Measurements from ENCODE around the gene MYLK2.

MYLK2 gene

DNA sequence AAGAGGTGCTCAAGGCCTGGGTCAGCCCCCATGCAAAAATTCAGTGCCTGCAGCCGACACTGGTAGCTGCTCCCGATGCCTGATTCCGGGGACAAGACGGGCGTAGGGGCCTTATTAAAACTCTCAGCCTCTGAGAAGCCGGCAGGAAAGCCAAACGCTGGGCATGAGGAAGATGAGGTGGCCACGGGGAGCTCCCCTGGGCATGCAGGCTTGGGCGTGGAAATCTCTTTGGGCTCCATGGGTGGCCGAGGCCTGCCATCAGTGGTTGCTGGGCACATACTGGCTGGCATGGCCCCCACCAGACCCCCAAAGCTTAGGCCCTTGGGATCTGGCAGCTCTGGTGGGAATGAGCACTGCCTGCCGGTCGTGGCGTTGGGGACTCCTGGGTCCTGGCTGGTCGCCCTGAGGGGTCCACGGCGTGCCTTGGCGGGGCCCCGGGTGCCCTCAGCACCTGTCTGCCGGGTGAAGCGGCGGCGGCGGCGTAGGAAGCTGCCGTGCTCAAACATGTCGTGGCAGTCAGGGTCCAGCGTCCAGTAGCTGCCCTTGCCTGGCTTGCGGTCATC is 25.7 kb downstream of the MYLK2 start:
- TF ChIP-seq CTCF (IDR thresholded peaks at IDR 0.05; ENCODE audit: low read depth, low read length, missing control alignments) = no peak
- H3K4me3 ChIP-seq (replicated peaks; ENCODE audit: low read depth, low read length) = no peak overlapping the region
- DNase-seq (ENCODE audit: extremely low read depth, low read depth) = no peak

- no peak for TF ChIP-seq CTCF (IDR thresholded peaks at IDR 0.05; ENCODE audit: low read depth, low read length, missing control alignments)
- no peak within 1 kb of the TSS for H3K4me3 ChIP-seq (replicated peaks; ENCODE audit: low read depth, low read length)
- no peak for DNase-seq (ENCODE audit: extremely low read depth, low read depth)
Observed at GRCh38 chr20:31845300-31845863, 26.2 kb downstream of the MYLK2 start, which contains the start of gene FOXS1. Gene FOXS1, minus strand, starts transcription at chr20:31845604. Its CDS starts 62 bp downstream, at chr20:31845542.

- no peak for DNase-seq (ENCODE audit: extremely low read depth, low read depth)
- H3K4me3 ChIP-seq (replicated peaks; ENCODE audit: low read depth, low read length) = no peak overlapping the region
- TF ChIP-seq CTCF (IDR thresholded peaks at IDR 0.05; ENCODE audit: low read depth, low read length, missing control alignments) = no peak
Observed at GRCh38 chr20:31846793-31847138, 27.6 kb downstream of the MYLK2 start.

DNA sequence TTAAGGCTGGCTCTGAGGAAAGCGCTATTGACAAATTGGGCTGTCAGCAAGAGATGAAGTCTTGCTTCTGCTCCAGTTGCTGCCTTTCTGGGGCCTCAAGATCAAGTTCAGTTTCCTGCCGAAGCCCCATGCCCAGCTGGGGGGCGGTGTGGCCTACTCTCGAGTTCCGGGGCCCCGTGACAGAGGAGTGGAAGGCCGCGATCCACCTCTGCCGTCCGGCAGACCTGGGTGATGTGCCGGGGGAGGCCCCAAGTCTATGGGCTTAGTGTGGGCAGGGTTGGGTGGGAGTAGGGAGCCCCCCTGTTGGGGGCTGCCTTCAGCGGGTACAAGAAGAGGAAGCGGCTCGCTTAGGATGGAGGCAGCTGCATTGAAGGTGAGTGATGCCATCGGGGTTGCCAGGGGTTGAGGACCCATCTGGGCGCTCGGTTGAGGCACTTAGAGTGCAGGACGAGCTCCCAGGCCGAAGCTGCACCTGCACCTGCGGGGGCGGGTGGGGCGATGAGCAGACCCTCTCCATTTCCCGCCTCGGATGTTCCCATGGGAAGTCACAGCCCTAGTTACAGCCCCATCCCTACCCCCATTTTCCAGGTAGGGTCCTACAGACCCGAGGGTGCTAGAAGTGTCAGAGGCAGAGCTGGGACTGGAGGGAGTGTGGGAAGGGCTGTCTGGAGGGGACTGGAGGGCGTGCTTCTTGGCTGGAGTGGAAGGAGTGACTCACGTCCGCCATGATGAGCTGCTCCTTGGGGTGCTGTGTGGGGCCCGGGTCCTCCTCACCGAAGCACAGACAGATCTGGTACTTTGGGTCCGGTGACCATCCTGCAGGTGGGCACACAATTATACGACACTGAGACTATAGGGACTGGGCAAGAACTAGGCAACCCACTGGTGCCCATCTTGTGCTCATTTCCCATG is 29.2 kb downstream of the MYLK2 start:
- no peak overlapping the region for H3K4me3 ChIP-seq (replicated peaks; ENCODE audit: low read depth, low read length)
- no peak for DNase-seq (ENCODE audit: extremely low read depth, low read depth)
- TF ChIP-seq CTCF (IDR thresholded peaks at IDR 0.05; ENCODE audit: low read depth, low read length, missing control alignments) = no peak

DNA sequence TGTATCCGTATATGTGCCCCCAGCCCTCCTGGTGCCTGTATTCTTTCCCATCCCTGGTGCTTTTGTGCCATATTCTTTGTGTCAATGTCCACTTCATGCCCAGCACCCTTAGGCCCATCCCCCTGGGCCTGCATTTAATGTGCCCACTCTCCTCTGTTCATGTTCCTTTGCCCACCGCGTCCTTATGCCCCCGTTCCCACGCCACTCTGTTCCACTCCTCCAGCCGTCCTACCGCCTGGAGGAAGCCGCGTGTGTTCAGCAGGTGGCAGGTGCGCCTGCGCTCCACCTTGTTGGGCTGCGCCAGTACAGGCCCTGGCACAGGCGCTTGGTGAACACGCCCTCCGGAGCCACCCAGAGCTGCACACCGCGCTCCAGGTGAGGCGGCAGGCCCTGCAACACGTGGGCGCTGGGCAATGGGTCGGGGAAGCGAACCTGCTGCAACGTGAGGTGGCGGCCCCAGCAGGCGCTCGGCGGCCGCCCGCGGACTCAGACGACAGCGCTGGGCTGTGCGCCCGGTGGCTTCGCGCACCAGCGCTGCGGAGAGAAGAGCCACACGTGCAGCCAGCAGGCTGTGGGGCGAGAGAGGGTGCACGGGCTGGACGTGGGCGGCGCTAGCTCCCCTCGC is 30.3 kb downstream of the MYLK2 start:
- TF ChIP-seq CTCF (IDR thresholded peaks at IDR 0.05; ENCODE audit: low read depth, low read length, missing control alignments) = no peak
- no peak for DNase-seq (ENCODE audit: extremely low read depth, low read depth)
- H3K4me3 ChIP-seq (replicated peaks; ENCODE audit: low read depth, low read length) = no peak overlapping the region

- no peak for DNase-seq (ENCODE audit: extremely low read depth, low read depth)
- TF ChIP-seq CTCF (IDR thresholded peaks at IDR 0.05; ENCODE audit: low read depth, low read length, missing control alignments) = no peak
- no peak overlapping the region for H3K4me3 ChIP-seq (replicated peaks; ENCODE audit: low read depth, low read length)
Observed at GRCh38 chr20:31851240-31851955, 32.2 kb downstream of the MYLK2 start.

All from HFF-Myc (cell line).